HG02852 (cell line): ENCODE data around the gene RIT1.
"Not testable (repeated sequence)": the region's sequence is repeated elsewhere in the genome, so short reads cannot be mapped to it uniquely, and the experiment has no call there.

Experiments used
- ATAC-seq: cut with Tn5 transposase; IDR thresholded peaks from one replicate; pipeline ENCODE4 v1.9.1; 2021; ENCODE audit warnings: mild to moderate bottlenecking, moderate library complexity; ENCODE audit not compliant: unreplicated experiment

RIT1 gene

DNA sequence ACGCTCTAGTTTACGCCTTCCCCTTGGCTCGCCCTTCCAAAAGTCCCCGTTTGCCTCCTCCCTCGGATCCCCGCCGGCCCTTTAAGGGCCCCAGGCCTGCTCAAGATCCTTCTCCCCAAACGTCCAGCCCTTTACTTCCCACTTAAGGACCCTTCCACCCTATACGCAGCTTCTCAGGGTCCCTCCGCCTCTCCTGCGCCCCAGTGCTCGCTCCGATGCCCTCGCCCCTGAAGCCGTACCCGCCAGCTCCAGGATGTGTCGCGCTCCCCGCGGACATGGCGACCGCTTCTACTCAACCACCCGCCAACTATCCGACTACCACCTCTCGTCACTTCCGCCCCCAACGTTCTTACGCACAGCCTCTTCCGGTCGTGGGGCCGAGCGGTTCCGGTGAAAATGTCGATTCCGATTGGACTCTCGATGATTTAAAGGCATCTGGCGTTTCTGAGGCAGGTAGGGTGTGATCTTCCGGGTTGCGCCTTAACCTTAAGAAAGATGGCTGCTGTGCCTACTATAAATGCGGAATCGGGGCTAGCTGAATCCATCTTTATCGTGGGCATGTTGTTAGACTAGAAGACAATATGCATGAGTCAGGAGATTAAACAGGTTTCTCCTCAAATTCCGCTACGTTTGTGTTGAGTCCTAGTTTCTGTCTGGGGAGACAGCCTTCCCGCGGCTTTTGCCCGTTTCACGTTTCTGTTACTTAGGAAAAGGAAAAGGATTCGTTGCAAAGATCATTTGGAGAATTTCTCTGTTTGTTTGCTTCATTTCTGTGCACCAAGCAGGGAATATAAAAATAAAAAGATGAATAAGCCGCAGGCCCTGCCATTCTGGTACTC lies 23.2 kb upstream of the RIT1 start, which contains the start of gene KHDC4:
Gene KHDC4 (minus strand): TSS at position 317 of the 839 bp plus-strand sequence. CDS start 40 bp downstream, at position 277.
- ATAC-seq, result peak; percentile 93

GRCh38 chr1:155933591-155934096 lies 22.5 kb upstream of the RIT1 start:
- no peak for ATAC-seq

DNA sequence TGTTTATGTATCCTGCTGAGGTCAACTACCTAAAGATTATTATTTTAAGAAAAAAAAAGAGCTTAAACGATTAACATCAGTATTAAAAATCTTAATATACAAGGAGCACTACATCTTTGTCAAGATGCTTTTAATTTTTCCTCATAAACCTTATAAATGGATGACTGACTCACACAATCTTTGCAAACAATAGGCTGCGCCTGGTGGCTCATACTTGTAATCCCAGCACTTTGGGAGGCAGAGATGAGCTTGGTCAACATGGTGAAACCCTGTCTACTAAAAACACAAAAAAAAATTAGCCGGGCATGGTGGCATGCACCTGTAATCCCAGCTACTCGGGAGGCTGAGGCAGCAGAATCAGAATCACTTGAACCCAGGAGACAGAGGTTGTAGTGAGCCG lies 21.3 kb upstream of the RIT1 start:
- ATAC-seq, result no peak

- no peak for ATAC-seq
Measured at GRCh38 chr1:155932081-155932480, 20.9 kb upstream of the RIT1 start.

- ATAC-seq, result no peak
Measured at GRCh38 chr1:155931332-155932038, 20.3 kb upstream of the RIT1 start.

- ATAC-seq, result not testable (repeated sequence)
Measured at GRCh38 chr1:155930725-155931124, 19.6 kb upstream of the RIT1 start.

DNA sequence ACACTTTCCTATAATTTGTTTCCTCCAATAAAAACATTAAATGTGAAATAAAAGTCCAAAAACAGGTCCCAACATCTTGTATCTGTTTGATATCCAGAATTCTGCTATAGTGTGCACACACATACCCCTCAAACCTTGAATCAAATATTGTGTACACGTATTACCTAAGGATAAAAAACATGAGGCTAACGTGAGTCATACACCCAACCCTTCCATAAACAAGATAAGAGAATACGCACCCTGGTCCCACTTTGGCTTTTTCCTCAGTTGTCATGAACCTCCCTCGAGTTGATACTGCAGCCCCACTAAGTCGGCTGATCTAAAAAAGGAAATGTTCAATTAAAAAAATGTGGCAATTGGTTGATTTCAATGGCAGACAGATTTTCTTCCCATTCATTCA lies 17.9 kb upstream of the RIT1 start:
- no peak for ATAC-seq

GRCh38 chr1:155925506-155925905 lies 14.4 kb upstream of the RIT1 start:
- no peak for ATAC-seq

GRCh38 chr1:155920717-155921116 lies 9.6 kb upstream of the RIT1 start:
- ATAC-seq, result no peak

GRCh38 chr1:155919801-155920200 lies 8.7 kb upstream of the RIT1 start:
- no peak for ATAC-seq

DNA sequence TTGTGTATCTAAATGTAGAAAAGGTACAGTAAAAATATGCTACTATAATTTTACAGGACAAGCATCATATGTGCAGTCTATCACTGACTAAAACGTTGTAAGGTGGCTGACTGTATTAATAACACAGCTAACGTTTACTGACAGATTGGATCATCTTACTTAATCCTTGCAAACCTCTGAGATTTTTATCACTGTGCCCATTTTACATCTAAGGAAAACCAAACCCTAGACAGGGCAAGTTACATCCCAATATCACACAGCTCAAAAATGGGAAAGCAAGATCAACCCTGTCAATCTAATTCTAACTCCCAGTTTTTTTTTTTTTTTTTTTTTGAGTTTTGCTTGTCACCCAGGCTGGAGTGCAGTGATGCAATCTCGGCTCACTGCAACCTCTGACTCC lies 7.5 kb upstream of the RIT1 start:
- ATAC-seq, result no peak

DNA sequence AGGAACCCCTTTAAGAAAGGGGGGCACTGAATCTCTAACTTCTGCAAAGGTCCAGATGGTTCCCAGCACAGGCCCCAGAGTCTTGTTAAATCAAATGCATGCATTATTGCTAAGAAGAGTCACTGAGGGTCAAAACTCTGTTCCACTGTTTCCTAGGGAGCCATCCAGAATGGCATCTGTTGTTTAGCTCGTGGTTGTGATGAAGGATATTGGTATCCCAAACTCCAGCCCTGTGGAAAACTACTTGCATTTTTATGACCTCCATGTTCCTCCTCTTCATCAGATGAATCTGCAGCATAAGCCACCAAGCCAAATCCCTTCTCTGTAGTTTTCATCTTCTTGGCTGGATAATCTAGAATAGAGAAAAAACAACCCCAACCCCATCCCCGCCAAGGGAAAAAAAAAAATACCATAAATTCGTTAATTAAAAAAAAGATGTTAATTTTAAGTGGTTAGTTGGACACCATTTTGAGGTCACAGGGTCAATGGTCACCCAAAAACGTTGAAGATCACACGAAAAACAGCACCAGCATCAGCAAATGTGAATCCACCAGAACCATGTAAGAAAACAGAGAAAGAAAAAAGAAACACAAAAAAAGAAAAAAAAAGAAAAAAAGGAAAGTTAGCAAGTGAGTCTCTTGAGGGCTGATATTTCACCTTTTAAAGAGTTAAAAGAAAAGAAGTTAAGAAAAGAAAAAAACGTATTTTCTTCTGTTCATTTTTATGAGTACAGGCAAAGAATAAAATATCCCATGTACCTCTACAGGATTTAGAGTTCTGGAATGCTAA lies 3.0 kb upstream of the RIT1 start:
- no peak for ATAC-seq

DNA sequence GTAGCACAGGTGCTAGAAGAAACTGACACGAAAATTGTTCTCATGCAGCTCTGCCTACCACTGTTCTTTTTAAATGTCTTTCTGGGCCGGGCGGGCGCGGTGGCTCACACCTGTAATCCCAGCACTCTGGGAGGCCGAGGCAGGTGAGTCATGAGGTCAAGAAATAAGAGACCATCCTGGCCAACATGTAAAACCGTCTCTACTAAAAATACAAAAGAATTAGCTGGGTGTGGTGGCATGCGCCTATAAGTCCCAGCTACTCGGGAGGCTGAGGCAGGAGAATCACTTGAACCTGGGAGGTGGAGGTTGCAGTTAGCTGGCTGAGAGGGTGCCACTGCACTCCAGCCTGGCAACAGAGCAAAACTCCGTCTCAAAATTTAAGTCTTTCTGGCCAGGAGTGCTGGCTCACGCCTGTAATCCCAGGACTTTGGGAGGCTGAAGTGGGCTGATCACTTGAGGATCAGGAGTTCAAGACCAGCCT lies 947 bp upstream of the RIT1 start:
- no peak for ATAC-seq

GRCh38 chr1:155910621-155911121 lies 478 bp downstream of the RIT1 start:
- peak; percentile 39 for ATAC-seq

- no peak for ATAC-seq
Measured at GRCh38 chr1:155909894-155910293, 1.3 kb downstream of the RIT1 start.

GRCh38 chr1:155904261-155904660 lies 6.9 kb downstream of the RIT1 start:
- ATAC-seq, result no peak

DNA sequence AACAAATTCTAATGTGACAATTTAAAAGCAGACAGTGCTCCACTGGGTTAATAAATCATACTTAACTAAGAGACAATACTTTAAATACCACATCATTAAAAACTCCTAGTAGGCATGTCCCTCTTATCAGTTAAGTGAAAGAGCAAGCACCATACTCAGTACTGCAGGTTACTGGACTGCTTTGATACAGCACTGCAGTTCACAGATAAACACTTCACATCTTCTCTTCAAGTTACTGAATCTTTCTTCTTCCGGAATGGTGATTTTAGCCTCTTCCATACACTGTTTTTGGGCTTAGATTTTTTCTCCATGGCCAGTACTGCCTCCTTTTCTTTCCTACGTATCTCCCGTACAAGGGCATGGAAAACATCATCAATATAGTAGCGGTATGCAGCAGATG lies 11.0 kb downstream of the RIT1 start:
- no peak for ATAC-seq

- no peak for ATAC-seq
Measured at GRCh38 chr1:155899683-155900082, 11.5 kb downstream of the RIT1 start.

DNA sequence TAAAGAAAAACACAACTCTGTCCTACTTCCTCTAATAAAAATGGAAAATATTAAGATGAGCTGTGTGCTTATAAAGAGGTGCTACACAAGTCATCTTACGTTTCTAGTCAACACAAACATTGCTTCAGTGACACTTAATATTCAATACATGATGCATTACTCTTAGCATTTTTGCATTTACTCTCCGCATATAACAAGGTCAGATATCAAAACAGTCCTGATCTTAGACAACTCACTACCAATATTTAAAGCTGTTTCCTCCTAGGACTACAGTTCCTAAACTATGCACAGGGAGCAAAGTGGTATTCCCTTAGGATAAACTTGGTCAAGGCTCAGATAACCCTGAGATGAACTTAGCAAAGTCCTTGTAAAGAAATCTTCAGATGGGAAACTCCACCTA lies 12.3 kb downstream of the RIT1 start:
- ATAC-seq, result no peak

GRCh38 chr1:155897746-155898145 lies 13.4 kb downstream of the RIT1 start:
- no peak for ATAC-seq

- not testable (repeated sequence) for ATAC-seq
Measured at GRCh38 chr1:155896476-155896875, 14.7 kb downstream of the RIT1 start.
